Left hindlimb (tissue), 1 donor: ENCODE measurements around the gene PLEKHB1.
"Not testable (repeated sequence)": the region's sequence is repeated elsewhere in the genome, so short reads cannot be mapped to it uniquely, and the experiment has no call there.

ENCODE experiments used
- DNase-seq: peaks from one replicate; pipeline ENCODE4 v3.0.0-alpha.2; 2018

Gene PLEKHB1

GRCh38 chr11:73648571-73649046, 2.2 kb downstream of the PLEKHB1 start:
- DNase-seq = no peak

- DNase-seq = no peak
Observed at GRCh38 chr11:73649206-73649605, 2.8 kb downstream of the PLEKHB1 start.

- no peak for DNase-seq
Observed at GRCh38 chr11:73650400-73650799, 4.0 kb downstream of the PLEKHB1 start.

GRCh38 chr11:73651252-73651651, 4.9 kb downstream of the PLEKHB1 start:
- DNase-seq = no peak

GRCh38 chr11:73651661-73652045, 5.3 kb downstream of the PLEKHB1 start:
- no peak for DNase-seq

- DNase-seq = peak; percentile 71
Observed at GRCh38 chr11:73652046-73652730, 5.8 kb downstream of the PLEKHB1 start.

- no peak for DNase-seq
Observed at GRCh38 chr11:73652856-73653559, 6.6 kb downstream of the PLEKHB1 start.

GRCh38 chr11:73653996-73654395, 7.6 kb downstream of the PLEKHB1 start:
- DNase-seq = no peak

GRCh38 chr11:73654482-73655021, 8.2 kb downstream of the PLEKHB1 start:
- DNase-seq = no peak

GRCh38 chr11:73655686-73656085, 9.3 kb downstream of the PLEKHB1 start:
- DNase-seq = no peak

- no peak for DNase-seq
Observed at GRCh38 chr11:73656985-73657384, 10.6 kb downstream of the PLEKHB1 start.

- no peak for DNase-seq
Observed at GRCh38 chr11:73659961-73660360, 13.6 kb downstream of the PLEKHB1 start.

- DNase-seq = no peak
Observed at GRCh38 chr11:73660497-73661034, 14.2 kb downstream of the PLEKHB1 start.

GRCh38 chr11:73661035-73661628, 14.8 kb downstream of the PLEKHB1 start:
- DNase-seq = peak; percentile 92

GRCh38 chr11:73662445-73663157, 16.2 kb downstream of the PLEKHB1 start:
- DNase-seq = no peak

- no peak for DNase-seq
Observed at GRCh38 chr11:73663604-73664495, 17.5 kb downstream of the PLEKHB1 start.

- no peak for DNase-seq
Observed at GRCh38 chr11:73664877-73665276, 18.5 kb downstream of the PLEKHB1 start.

GRCh38 chr11:73667891-73668290, 21.5 kb downstream of the PLEKHB1 start:
- DNase-seq = no peak

GRCh38 chr11:73670808-73671207, 24.4 kb downstream of the PLEKHB1 start:
- DNase-seq = no peak

GRCh38 chr11:73671701-73672100, 25.3 kb downstream of the PLEKHB1 start:
- no peak for DNase-seq

- DNase-seq = not testable (repeated sequence)
Observed at GRCh38 chr11:73676552-73676951, 30.2 kb downstream of the PLEKHB1 start.

GRCh38 chr11:73680687-73681086, 34.3 kb downstream of the PLEKHB1 start:
- DNase-seq = no peak
